H1 (cell line): Measurements from ENCODE around the gene CHFR. TPM values are rescaled to one million over a fixed set of nuclear protein-coding genes. Genes with fewer than 3 reads are reported as not detected.

ENCODE experiments used
- CTCF ChIA-PET: fragments of 300-600 bp; sonication (Branson Sonifier 250); formaldehyde crosslinking; loops from one replicate; lab custom pipeline; 2021; ENCODE audit not compliant: partially characterized antibody; lab: Charles Lee
- POLR2A ChIA-PET: fragments of 300-600 bp; sonication (Branson Sonifier 250); formaldehyde crosslinking; loops from one replicate; lab custom pipeline; 2021; ENCODE audit warnings: inconsistent platforms; ENCODE audit not compliant: partially characterized antibody; lab: Charles Lee
- DNase-seq, 2 experiments: peaks; one replicate each; pipeline versions ENCODE4 v3.0.0 to v3.0.0-alpha.2; 2010 to 2022; ENCODE audit warnings: low spot score in 2 of 2, low read depth in 1 of 2, mixed read lengths in 1 of 2
- FAIRE-seq: peaks from 2 replicates; lab custom pipeline; 2011; peaks lifted over from hg19 to GRCh38; lab: Jason Lieb, UNC
- H2AFZ ChIP-seq: 2 replicates; pipeline ENCODE4 v1.8.1; 2012; ENCODE audit warnings: low read length, inconsistent platforms
- H2AK5ac ChIP-seq: 2 replicates; pipeline ENCODE4 v1.6.1; 2013; ENCODE audit warnings: low read depth, low read length
- H2BK120ac ChIP-seq: replicated peaks from 2 replicates; pipeline ENCODE3; 2013; ENCODE audit warnings: low read depth, low read length, inconsistent platforms
- H2BK12ac ChIP-seq: 2 replicates; pipeline ENCODE4 v1.6.1; 2013; ENCODE audit warnings: low read depth, low read length
- H2BK15ac ChIP-seq: 2 replicates; pipeline ENCODE4 v1.6.1; 2013; ENCODE audit warnings: low read length
- H2BK20ac ChIP-seq: 2 replicates; pipeline ENCODE4 v1.6.1; 2013; ENCODE audit warnings: low read length
- H2BK5ac ChIP-seq: 2 replicates; pipeline ENCODE4 v1.6.1; 2013; ENCODE audit warnings: low read depth, low read length
- H3K14ac ChIP-seq: 2 replicates; pipeline ENCODE4 v1.6.1; 2013; ENCODE audit warnings: inconsistent platforms; ENCODE audit not compliant: insufficient read length
- H3K18ac ChIP-seq: 2 replicates; pipeline ENCODE4 v1.6.1; 2013; ENCODE audit warnings: low read length; ENCODE audit errors: extremely low read depth
- H3K23ac ChIP-seq: 2 replicates; pipeline ENCODE4 v1.6.1; 2013; ENCODE audit warnings: inconsistent platforms; ENCODE audit not compliant: insufficient read length
- H3K23me2 ChIP-seq: 2 replicates; pipeline ENCODE4 v1.6.1; 2013; ENCODE audit warnings: low read depth, low read length
- H3K27ac ChIP-seq: 2 replicates; pipeline ENCODE4 v1.6.1; 2011; ENCODE audit warnings: low read depth, low read length, inconsistent platforms
- H3K27me3 ChIP-seq, 4 experiments: replicated peaks in 1 of 4; 1 replicate in 1 of 4; 2 replicates in 3 of 4; pipeline versions ENCODE4 v1.6.1 to v1.8.1; 2011 to 2013; ENCODE audit warnings: low read length in 3 of 4, mild to moderate bottlenecking in 3 of 4, inconsistent platforms in 2 of 4, mixed read lengths in 2 of 4, moderate library complexity in 1 of 4; ENCODE audit not compliant: control insufficient read depth in 3 of 4, insufficient read depth in 3 of 4; ENCODE audit errors: extremely low read depth in 1 of 4
- H3K36me3 ChIP-seq, 4 experiments: 2 replicates each; pipeline versions ENCODE4 v1.6.1 to v1.8.1; 2011 to 2013; ENCODE audit warnings: mild to moderate bottlenecking in 4 of 4, low read length in 3 of 4, moderate library complexity in 2 of 4, control low read depth in 1 of 4, inconsistent platforms in 1 of 4; ENCODE audit not compliant: insufficient read depth in 4 of 4, control insufficient read depth in 2 of 4
- H3K4ac ChIP-seq: replicated peaks from 2 replicates; pipeline ENCODE3; 2013; ENCODE audit warnings: low read length, low read depth, mixed read lengths, inconsistent platforms; ENCODE audit not compliant: insufficient read length
- H3K4me1 ChIP-seq, 4 experiments: replicated peaks in 1 of 4; 1 replicate in 1 of 4; 2 replicates in 3 of 4; pipeline versions ENCODE4 v1.6.1 to v1.8.1; 2011 to 2013; ENCODE audit warnings: low read length in 3 of 4, inconsistent platforms in 2 of 4, mixed read lengths in 1 of 4; ENCODE audit not compliant: insufficient read depth in 4 of 4, control insufficient read depth in 3 of 4
- H3K4me2 ChIP-seq, 2 experiments: 2 replicates each; pipeline versions ENCODE4 v1.6.1 to v1.8.1; 2011 to 2013; ENCODE audit warnings: low read depth in 2 of 2, low read length in 2 of 2, control low read depth in 1 of 2, inconsistent platforms in 1 of 2, mild to moderate bottlenecking in 1 of 2; ENCODE audit not compliant: insufficient read depth in 1 of 2
- H3K4me3 ChIP-seq, 4 experiments: fragments of 200-600, 300-600 bp in 1 of 4; sonication (generic), shearing (Covaris generic), sonication (Bioruptor Twin) in 1 of 4; 2 replicates each; pipeline versions ENCODE4 v1.5.1 to v1.8.1; 2011 to 2016; ENCODE audit warnings: low read length in 4 of 4, low read depth in 3 of 4, control low read depth in 2 of 4, inconsistent platforms in 2 of 4, mild to moderate bottlenecking in 2 of 4, mixed read lengths in 1 of 4, moderate library complexity in 1 of 4; ENCODE audit not compliant: insufficient read depth in 2 of 4; ENCODE audit errors: extremely low read depth in 1 of 4
- H3K56ac ChIP-seq: replicated peaks from 2 replicates; pipeline ENCODE3; 2013; ENCODE audit warnings: low read depth, mild to moderate bottlenecking, mixed read lengths, low read length, inconsistent platforms; ENCODE audit not compliant: insufficient read length
- H3K79me1 ChIP-seq: 2 replicates; pipeline ENCODE4 v1.6.1; 2013; ENCODE audit warnings: low read depth, low read length, control low read depth
- H3K79me2 ChIP-seq, 2 experiments: 2 replicates each; pipeline versions ENCODE4 v1.6.1 to v1.8.1; 2012 to 2013; ENCODE audit warnings: low read length in 2 of 2, mild to moderate bottlenecking in 2 of 2, inconsistent platforms in 1 of 2; ENCODE audit not compliant: insufficient read depth in 2 of 2, control insufficient read depth in 1 of 2
- H3K9ac ChIP-seq, 4 experiments: replicated peaks in 1 of 4; 1 replicate in 1 of 4; 2 replicates in 3 of 4; pipeline versions ENCODE4 v1.6.1 to v1.8.1; 2011 to 2013; ENCODE audit warnings: low read depth in 3 of 4, low read length in 3 of 4, control low read depth in 2 of 4, mild to moderate bottlenecking in 2 of 4, moderate library complexity in 2 of 4, inconsistent platforms in 1 of 4; ENCODE audit errors: extremely low read depth in 1 of 4
- H3K9me3 ChIP-seq, 2 experiments: 2 replicates each; pipeline versions ENCODE4 v1.6.1 to v1.8.1; 2012 to 2013; ENCODE audit warnings: mild to moderate bottlenecking in 2 of 2, moderate library complexity in 2 of 2, control low read depth in 1 of 2, inconsistent platforms in 1 of 2, low read depth in 1 of 2, low read length in 1 of 2, mixed read lengths in 1 of 2; ENCODE audit not compliant: insufficient read depth in 2 of 2
- H4K20me1 ChIP-seq, 2 experiments: replicated peaks in 1 of 2; 2 replicates each; pipeline versions ENCODE3 to v1.8.1; 2011 to 2013; ENCODE audit warnings: inconsistent platforms in 2 of 2, low read length in 2 of 2, mild to moderate bottlenecking in 1 of 2; ENCODE audit not compliant: insufficient read depth in 2 of 2, control insufficient read depth in 1 of 2
- H4K5ac ChIP-seq: 2 replicates; pipeline ENCODE4 v1.6.1; 2013; ENCODE audit warnings: low read length, low read depth, mixed read lengths, inconsistent platforms; ENCODE audit not compliant: insufficient read length
- H4K8ac ChIP-seq: 2 replicates; pipeline ENCODE4 v1.8.0; 2013; ENCODE audit warnings: mild to moderate bottlenecking, moderate library complexity, low read length, inconsistent platforms; ENCODE audit not compliant: insufficient read depth; ENCODE audit errors: extremely low read depth
- H4K91ac ChIP-seq: replicated peaks from 2 replicates; pipeline ENCODE3; 2013; ENCODE audit warnings: low read length, mixed read lengths, inconsistent platforms; ENCODE audit not compliant: insufficient read length
- ASH2L ChIP-seq: fragments of 200-600, 300-600 bp; sonication (generic); IDR thresholded peaks from one replicate; pipeline ENCODE4 v1.7.1; 2017; ENCODE audit warnings: low read length
- CBX8 ChIP-seq: fragments of 300-800, 300-1000 bp; sonication (generic); IDR thresholded peaks from 2 replicates; pipeline ENCODE4 v1.7.1; 2016; ENCODE audit warnings: low read depth, low read length, borderline replicate concordance
- CREB1 ChIP-seq: IDR thresholded peaks from 2 replicates; pipeline ENCODE4 v1.6.1; 2012; ENCODE audit warnings: inconsistent platforms
- EP300 ChIP-seq, 2 experiments: IDR thresholded peaks; 1 replicate in 1 of 2; 2 replicates in 1 of 2; pipeline ENCODE4 v1.6.1; 2011 to 2012; ENCODE audit warnings: low read depth in 2 of 2, low read length in 2 of 2, mild to moderate bottlenecking in 2 of 2, borderline replicate concordance in 1 of 2, inconsistent platforms in 1 of 2, moderate library complexity in 1 of 2
- FOSL1 ChIP-seq: IDR thresholded peaks from 2 replicates; pipeline ENCODE4 v1.6.1; 2011; ENCODE audit warnings: mild to moderate bottlenecking, low read depth, low read length, moderate library complexity; ENCODE audit not compliant: insufficient read depth
- POLR2A ChIP-seq, 2 experiments: IDR thresholded peaks; 1 replicate in 1 of 2; 2 replicates in 1 of 2; pipeline ENCODE4 v1.6.1; 2011; ENCODE audit warnings: low read depth in 2 of 2, low read length in 2 of 2, mild to moderate bottlenecking in 2 of 2; ENCODE audit errors: control extremely low read depth in 1 of 2
- POLR2AphosphoS5 ChIP-seq: IDR thresholded peaks from 2 replicates; pipeline ENCODE4 v1.6.1; 2011; ENCODE audit warnings: low read depth, low read length
- RAD21 ChIP-seq, 2 experiments: IDR thresholded peaks in 1 of 2; conservative IDR thresholded peaks in 1 of 2; 2 replicates each; pipeline ENCODE4 v1.6.1; 2011; ENCODE audit warnings: low read depth in 2 of 2, low read length in 2 of 2, improper control_type of control experiment in 1 of 2, inconsistent platforms in 1 of 2, mild to moderate bottlenecking in 1 of 2, moderate library complexity in 1 of 2
- RXRA ChIP-seq: IDR thresholded peaks from 2 replicates; pipeline ENCODE4 v1.6.1; 2011; ENCODE audit warnings: low read depth, mild to moderate bottlenecking, low read length, moderate library complexity; ENCODE audit not compliant: insufficient read depth
- SP2 ChIP-seq: IDR thresholded peaks from 2 replicates; pipeline ENCODE4 v1.6.1; 2012; ENCODE audit warnings: mild to moderate bottlenecking, low read length, inconsistent platforms
- TCF12 ChIP-seq: IDR thresholded peaks from 2 replicates; pipeline ENCODE4 v1.6.1; 2011; ENCODE audit warnings: low read depth, mild to moderate bottlenecking, low read length
- TEAD4 ChIP-seq: IDR thresholded peaks from 2 replicates; pipeline ENCODE4 v1.6.1; 2012; ENCODE audit warnings: low read depth, low read length, inconsistent platforms, mixed read lengths
- WGBS, 2 experiments: shearing (Covaris generic) in 1 of 2; methylation state at CpG; one replicate each; pipeline versions ENCODE4 v1.1.6 to v1.1.7; 2013 to 2015; ENCODE audit warnings: low lambda C conversion rate in 2 of 2, mixed read lengths in 2 of 2, inconsistent platforms in 1 of 2, low coverage in 1 of 2, missing lambda C conversion rate in 1 of 2; ENCODE audit not compliant: insufficient replicate concordance in 2 of 2, insufficient coverage in 1 of 2, insufficient read length in 1 of 2; ENCODE audit errors: extremely low coverage in 1 of 2, missing lambda C conversion rate in 1 of 2; 5-methylcytosine and 5-hydroxymethylcytosine counted together
- polyA plus RNA-seq, 7 experiments: library from polyadenylated mRNA; depleted of rRNA in 3 of 7; stranded (reverse) in 5 of 7; unstranded in 2 of 7; fragments of >200 nt in 5 of 7; fragments of 200-250 nt in 2 of 7; gene quantifications; 1 replicate in 5 of 7; 2 replicates in 1 of 7; 4 replicates in 1 of 7; pipeline versions ENCODE4 v1.2.1 to v1.2.3, GENCODE V29; 2011 to 2013; ENCODE audit warnings: missing spikeins in 2 of 7, mixed read lengths in 2 of 7
- total RNA-seq: library from RNA; stranded (reverse); fragmentation: NEBNext Ultra II Directional; extraction: Animal tissue kit (Norgen Biotek cat#: 25700); gene quantifications from 2 replicates; pipeline ENCODE4 v1.2.1, GENCODE V29; 2021

CHFR gene
- total and polyA plus RNA-seq, 2 of the 8 experiments (the other 6 are each of a cell fraction or from before 2014, with no cell fraction given), result 31.4 to 44.6 TPM

GRCh38 chr12:132858718-132859266 is 28.6 kb downstream of the CHFR start:
- H2BK12ac ChIP-seq, result no peak overlapping the region
- no peaks in the 10 kb centered on the region for H3K27me3 ChIP-seq
- H4K91ac ChIP-seq, result no peak overlapping the region
- CTCF ChIA-PET, result no interaction called here
- H3K4ac ChIP-seq, result no peak overlapping the region
- H3K79me2 ChIP-seq, result no peaks in the 10 kb centered on the region
- no peak overlapping the region for H3K14ac ChIP-seq
- TF ChIP-seq POLR2AphosphoS5, result no peak
- no peak for TF ChIP-seq RAD21 (IDR thresholded peaks at IDR 0.05 in 1 of 2, conservative IDR thresholded peaks at IDR 0.05 in 1 of 2; ENCODE audit: low read depth in 2 of 2, low read length in 2 of 2)
- no peak for TF ChIP-seq CBX8
- TF ChIP-seq EP300 (IDR thresholded peaks at IDR 0.05; ENCODE audit: borderline replicate concordance in 1 of 2, low read depth in 2 of 2, low read length in 2 of 2), result no peak
- no peak for TF ChIP-seq TCF12
- no peak for TF ChIP-seq FOSL1
- no peak for TF ChIP-seq SP2
- no peak for TF ChIP-seq TEAD4
- no peak for TF ChIP-seq ASH2L
- TF ChIP-seq CREB1, result no peak
- no peak for TF ChIP-seq RXRA
- TF ChIP-seq POLR2A (IDR thresholded peaks at IDR 0.05; ENCODE audit: control extremely low read depth in 1 of 2, low read depth in 2 of 2, low read length in 2 of 2), result no peak
- TF ChIP-seq, all 59 proteins: peak for 0
- H3K23me2 ChIP-seq, result no peaks in the 10 kb centered on the region
- 90% methylated on average over 18 of the region's 18 CpGs; no CpG with 5 or more reads in 1 of the 2 experiments for WGBS, 2 experiments
- no peak overlapping the region for H4K8ac ChIP-seq
- H2AFZ ChIP-seq, result no peak overlapping the region
- H3K4me1 ChIP-seq, result no peaks in the 10 kb centered on the region
- no peak overlapping the region for H2BK120ac ChIP-seq
- no peak overlapping the region for H3K18ac ChIP-seq
- H4K20me1 ChIP-seq, result peaks cover 2 to 9% of the 10 kb centered on the region in 2 experiments
- no peak overlapping the region for H3K4me3 ChIP-seq
- H3K23ac ChIP-seq, result no peak overlapping the region
- no peak overlapping the region for H2AK5ac ChIP-seq
- no peak overlapping the region for H2BK20ac ChIP-seq
- H3K36me3 ChIP-seq, result peaks cover 11 to 57% (median 25%) of the 10 kb centered on the region in 4 experiments; a peak in 6 of 8 replicates
- POLR2A ChIA-PET, result no interaction called here
- H3K4me2 ChIP-seq, result no peak overlapping the region
- no peak overlapping the region for H3K56ac ChIP-seq
- no peak overlapping the region for H3K27ac ChIP-seq
- H2BK5ac ChIP-seq, result no peak overlapping the region
- no peaks in the 10 kb centered on the region for H3K79me1 ChIP-seq
- H4K5ac ChIP-seq, result no peak overlapping the region
- no peak overlapping the region for H2BK15ac ChIP-seq
- no peaks in the 10 kb centered on the region for H3K9me3 ChIP-seq
- FAIRE-seq (no peak), DNase-seq (no peak)
- no peak overlapping the region for H3K9ac ChIP-seq
